K562 (cell line): ENCODE measurements around the gene ZEB2. TPM values are rescaled to one million over a fixed set of nuclear protein-coding genes. Genes with fewer than 3 reads are reported as not detected.

Experiments used
- ATAC-seq: fragments of 200-7000 bp; cut with Tn5 transposase; 3 replicates; pipeline ENCODE4 v1.9.1; 2020; ENCODE audit warnings: moderate library complexity
- BruUV-seq: library from RNA; stranded (reverse); fragments of 400-500 nt; replicated peaks from 2 replicates; lab custom pipeline; 2021; lab: Mats Ljungman, UMichigan
- CTCF ChIA-PET: fragments of 300-600 bp; formaldehyde crosslinking; extraction: SDS; loops from one replicate; lab custom pipeline; 2021; ENCODE audit warnings: low intra/inter-chr PET ratio; lab: Yijun Ruan, JAX
- POLR2A ChIA-PET: fragments of 300-600, 350-650 bp; sonication (Branson Sonifier 250); formaldehyde crosslinking; extraction: SDS; loops from one replicate; lab custom pipeline; 2021; ENCODE audit warnings: antibody characterized with exemption, inconsistent platforms; lab: Yijun Ruan, JAX
- DNase-seq, 4 experiments: peaks; one replicate each; pipeline versions ENCODE4 v3.0.0 to v3.0.0-alpha.2; 2011 to 2018; ENCODE audit warnings: low spot score in 3 of 4, mixed read lengths in 3 of 4; ENCODE audit errors: extremely low read depth in 1 of 4
- FAIRE-seq: peaks from 2 replicates; lab custom pipeline; 2011; peaks lifted over from hg19 to GRCh38; lab: Jason Lieb, UNC
- H2AFZ ChIP-seq: 2 replicates; pipeline ENCODE4 v1.6.0; 2011; ENCODE audit warnings: low read depth, low read length, control low read depth, inconsistent platforms
- H3K27ac ChIP-seq: fragments of 200-600 bp; 3 replicates; pipeline ENCODE4 v1.8.0; 2011; ENCODE audit warnings: low read depth, mild to moderate bottlenecking, control low read depth, inconsistent platforms, low read length, moderate library complexity, mixed read lengths; ENCODE audit errors: extremely low read depth
- H3K27me3 ChIP-seq, 2 experiments: fragments of 300-600 bp in 1 of 2; 2 replicates in 1 of 2; 3 replicates in 1 of 2; pipeline versions ENCODE4 v1.6.0 to v1.8.0; 2011; ENCODE audit warnings: inconsistent platforms in 2 of 2, low read length in 2 of 2, mild to moderate bottlenecking in 1 of 2, mixed read lengths in 1 of 2, moderate library complexity in 1 of 2; ENCODE audit not compliant: control insufficient read depth in 2 of 2, insufficient read depth in 2 of 2
- H3K36me3 ChIP-seq: fragments of 300-600 bp; 3 replicates; pipeline ENCODE4 v1.8.0; 2011; ENCODE audit warnings: mild to moderate bottlenecking, low read length, inconsistent platforms; ENCODE audit not compliant: control insufficient read depth, insufficient read depth
- H3K4me1 ChIP-seq, 2 experiments: fragments of 200-600 bp in 1 of 2; replicated peaks in 1 of 2; 2 replicates in 1 of 2; 3 replicates in 1 of 2; pipeline versions ENCODE4 v1.5.1 to v1.8.0; 2011; ENCODE audit warnings: inconsistent platforms in 2 of 2, low read length in 2 of 2, mild to moderate bottlenecking in 1 of 2, mixed read lengths in 1 of 2, moderate library complexity in 1 of 2; ENCODE audit not compliant: control insufficient read depth in 2 of 2, insufficient read depth in 2 of 2
- H3K4me2 ChIP-seq: 2 replicates; pipeline ENCODE4 v1.6.1; 2011; ENCODE audit warnings: low read length, control low read depth, inconsistent platforms, mixed read lengths; ENCODE audit not compliant: insufficient read depth
- H3K4me3 ChIP-seq: fragments of 200-600 bp; sonication (generic), shearing (Covaris generic); 2 replicates; pipeline ENCODE4 v1.5.1; 2016; ENCODE audit warnings: control low read depth, inconsistent platforms
- H3K79me2 ChIP-seq: fragments of 200-600 bp; 3 replicates; pipeline ENCODE4 v1.8.0; 2011; ENCODE audit warnings: low read length, inconsistent platforms; ENCODE audit not compliant: control insufficient read depth, insufficient read depth
- H3K9ac ChIP-seq, 2 experiments: 2 replicates each; pipeline versions ENCODE4 v1.6.0 to v1.6.1; 2011; ENCODE audit warnings: low read depth in 2 of 2, low read length in 2 of 2, control low read depth in 1 of 2, inconsistent platforms in 1 of 2, mild to moderate bottlenecking in 1 of 2, mixed read lengths in 1 of 2; ENCODE audit not compliant: insufficient read depth in 1 of 2
- H3K9me1 ChIP-seq: one replicate; pipeline ENCODE4 v1.6.0; 2011; ENCODE audit warnings: inconsistent platforms, mild to moderate bottlenecking, low read length, moderate library complexity; ENCODE audit not compliant: control insufficient read depth, insufficient read depth
- H3K9me3 ChIP-seq: replicated peaks from 2 replicates; pipeline ENCODE4 v1.5.1; 2011; ENCODE audit warnings: low read depth, low read length, inconsistent platforms; ENCODE audit not compliant: control insufficient read depth, insufficient read depth
- H4K20me1 ChIP-seq: replicated peaks from 2 replicates; pipeline ENCODE4 v1.6.1; 2011; ENCODE audit warnings: low read length, inconsistent platforms, mixed read lengths; ENCODE audit not compliant: control insufficient read depth, insufficient read depth
- HNRNPH1 ChIP-seq: fragments of 200-400 bp; formaldehyde crosslinking; optimal IDR thresholded peaks from 2 replicates; pipeline ENCODE3; 2017; ENCODE audit warnings: low read depth, mild to moderate bottlenecking, low read length, moderate library complexity
- KAT8 ChIP-seq: fragments of 450-650 bp; IDR thresholded peaks from 2 replicates; pipeline ENCODE4 v1.6.1; 2016; ENCODE audit warnings: low read depth, mild to moderate bottlenecking
- KDM1A ChIP-seq, 2 experiments: fragments of 450-650 bp; IDR thresholded peaks; 2 replicates each; pipeline ENCODE4 v1.6.1; 2016; ENCODE audit warnings: mild to moderate bottlenecking in 2 of 2
- POLR2B ChIP-seq: fragments of 450-650 bp; IDR thresholded peaks from 2 replicates; pipeline ENCODE4 v1.6.1; 2018; ENCODE audit warnings: low read depth; ENCODE audit not compliant: partially characterized antibody
- POLR2G ChIP-seq: fragments of 200-400 bp; formaldehyde crosslinking; IDR thresholded peaks from 2 replicates; pipeline ENCODE4 v1.6.1; 2017; ENCODE audit warnings: low read depth, mild to moderate bottlenecking, antibody characterized with exemption, low read length, moderate library complexity
- RBFOX2 ChIP-seq: fragments of 200-400 bp; formaldehyde crosslinking; IDR thresholded peaks from 2 replicates; pipeline ENCODE4 v1.6.1; 2017; ENCODE audit warnings: low read depth, mild to moderate bottlenecking, low read length, moderate library complexity
- SPI1 ChIP-seq: IDR thresholded peaks from 2 replicates; pipeline ENCODE4 v1.6.1; 2011; ENCODE audit warnings: low read depth, low read length, control low read depth, borderline replicate concordance
- SREBF1 ChIP-seq: fragments of 150-350 bp; IDR thresholded peaks from 2 replicates; pipeline ENCODE4 v1.6.1; 2014; ENCODE audit warnings: antibody characterized with exemption, low read depth, low read length, borderline replicate concordance
- SUPT5H ChIP-seq: fragments of 450-650 bp; IDR thresholded peaks from 2 replicates; pipeline ENCODE4 v1.6.1; 2016
- THRAP3 ChIP-seq: fragments of 450-650 bp; IDR thresholded peaks from 2 replicates; pipeline ENCODE4 v1.6.1; 2016; ENCODE audit warnings: mild to moderate bottlenecking, inconsistent platforms, borderline replicate concordance
- ZNF583 ChIP-seq: fragments of 250-450 bp; sonication (Bioruptor Pico); IDR thresholded peaks from 2 replicates; pipeline ENCODE4 v1.4.0; 2020
- WGBS: fragments of 100-300 bp; shearing (Covaris generic); methylation state at CpG from one replicate; pipeline ENCODE4 v1.1.6; 2016; ENCODE audit warnings: low coverage, mixed read lengths; ENCODE audit not compliant: insufficient coverage; ENCODE audit errors: missing lambda C conversion rate; 5-methylcytosine and 5-hydroxymethylcytosine counted together
- in situ Hi-C: fragments of 300-500 bp; cut with MboI; formaldehyde crosslinking; loops from 4 replicates; pipeline ENCODE4 v1.15.0; 2018; ENCODE audit warnings: inconsistent platforms, mixed read lengths
- intact Hi-C: fragments of 100-400 bp; cut with micrococcal nuclease; formaldehyde crosslinking; loops from 2 replicates; pipeline ENCODE4 v1.14.2; 2022
- polyA plus RNA-seq, 8 experiments: library from polyadenylated mRNA; depleted of rRNA in 4 of 8; stranded (reverse) in 5 of 8; unstranded in 3 of 8; fragments of >200 nt; fragmentation: Nextera tagmentation in 2 of 8; fragmentation: Illumina TruSeq in 1 of 8; extraction: Ambion mirVana in 2 of 8; extraction: Trizol in 1 of 8; gene quantifications; 2 replicates each; pipeline versions ENCODE4 v1.2.1 to v1.2.3, GENCODE V29; 2011 to 2014; ENCODE audit warnings: inconsistent platforms in 1 of 8, missing spikeins in 1 of 8
- total RNA-seq, 7 experiments: library from RNA; depleted of rRNA in 6 of 7; stranded (reverse); fragments of >200 nt in 6 of 7; fragmentation: Illumina TruSeq in 2 of 7; extraction: Trizol in 2 of 7; gene quantifications; 2 replicates each; pipeline versions ENCODE4 v1.2.1 to v1.2.3, GENCODE V29; 2011 to 2021; ENCODE audit warnings: low replicate concordance in 1 of 7
- TF ChIP-seq, protein P1 (sequence below): sonication (generic); formaldehyde crosslinking; IDR thresholded peaks from 2 replicates; pipeline ENCODE4 v1.8.0; 2022; ENCODE audit warnings: missing genetic modification reagents, mild to moderate bottlenecking, moderate library complexity, borderline replicate concordance
- TF ChIP-seq, protein P2 (sequence below): fragments of 450-650 bp; formaldehyde crosslinking; IDR thresholded peaks from 2 replicates; pipeline ENCODE4 v1.4.0; 2020; ENCODE audit warnings: mild to moderate bottlenecking
- TF ChIP-seq, protein P3 (sequence below): sonication (generic); formaldehyde crosslinking; IDR thresholded peaks from 2 replicates; pipeline ENCODE4 v1.4.0; 2020; ENCODE audit warnings: mild to moderate bottlenecking, missing genetic modification reagents

ZEB2 gene
- total and polyA plus RNA-seq, 9 of the 15 experiments (the other 6 are each of a cell fraction or from before 2014, with no cell fraction given): 15.1 to 113 (median 72.3) TPM

DNA sequence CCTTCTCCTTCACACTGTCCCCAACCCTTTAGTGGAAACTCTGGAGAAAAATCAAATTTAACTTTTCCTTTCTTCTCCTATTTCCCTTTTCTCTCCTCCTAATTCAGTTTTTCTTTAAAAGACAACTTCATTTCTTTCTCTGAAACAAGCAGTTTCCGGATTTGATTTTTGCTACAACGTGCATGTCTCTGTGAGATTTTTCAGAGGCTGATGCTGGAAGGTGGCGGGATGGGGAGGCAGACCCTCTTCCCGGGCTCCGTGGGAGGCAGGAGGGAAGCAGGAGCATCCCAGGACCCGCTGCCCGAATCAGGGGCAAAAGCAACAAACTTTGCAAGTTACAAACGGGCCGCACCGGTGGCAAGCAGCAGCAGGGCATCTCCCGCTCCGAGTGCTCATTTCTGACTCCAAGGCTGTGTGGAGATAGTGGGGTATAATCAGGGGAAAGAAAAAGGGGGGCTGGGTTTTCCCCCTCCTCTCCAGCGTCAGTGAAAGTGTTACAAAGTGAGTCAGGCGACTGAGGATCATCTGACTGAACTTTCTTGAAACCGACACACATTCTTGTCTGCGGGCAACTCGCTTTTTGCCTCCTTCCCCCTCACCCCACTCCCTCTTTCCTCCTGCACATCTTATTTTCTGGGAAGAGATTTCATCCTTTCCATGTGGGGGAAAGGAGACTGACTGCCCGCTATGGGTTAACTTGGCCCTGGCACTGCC is 6.4 kb downstream of the ZEB2 start (continued):
- peak; percentile 74 for TF ChIP-seq RBFOX2

DNA sequence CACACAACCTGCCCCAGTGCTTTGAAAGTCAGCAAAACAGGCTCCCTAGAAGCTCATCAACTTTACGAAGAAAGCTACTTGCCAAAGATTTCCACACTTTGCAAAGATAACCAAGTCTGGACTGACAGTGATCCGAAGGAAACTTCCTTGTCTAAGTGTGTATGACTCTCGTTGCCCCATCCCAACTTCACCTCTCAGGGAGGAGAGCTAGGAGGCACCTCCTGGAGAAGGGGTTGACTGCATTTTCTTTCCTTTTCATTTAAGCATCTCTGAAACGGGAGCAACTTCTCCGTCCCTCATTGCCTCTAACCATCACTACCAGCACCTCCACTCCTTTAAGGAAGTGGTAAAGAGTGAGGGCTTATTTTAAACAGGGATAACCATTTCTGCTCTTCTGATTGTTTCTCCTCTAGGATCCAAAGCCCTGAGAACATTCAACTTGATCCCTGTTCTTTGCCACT is 7.0 kb downstream of the ZEB2 start:
- H3K27ac ChIP-seq: peak overlapping the region; percentile 28
- in situ Hi-C loops: no loop called here
- TF ChIP-seq POLR2B: no peak
- no peak for TF ChIP-seq ZNF583 (CRISPR knock-in tag)
- TF ChIP-seq HNRNPH1: no peak
- no peak for TF ChIP-seq THRAP3
- TF ChIP-seq, protein P1, sequence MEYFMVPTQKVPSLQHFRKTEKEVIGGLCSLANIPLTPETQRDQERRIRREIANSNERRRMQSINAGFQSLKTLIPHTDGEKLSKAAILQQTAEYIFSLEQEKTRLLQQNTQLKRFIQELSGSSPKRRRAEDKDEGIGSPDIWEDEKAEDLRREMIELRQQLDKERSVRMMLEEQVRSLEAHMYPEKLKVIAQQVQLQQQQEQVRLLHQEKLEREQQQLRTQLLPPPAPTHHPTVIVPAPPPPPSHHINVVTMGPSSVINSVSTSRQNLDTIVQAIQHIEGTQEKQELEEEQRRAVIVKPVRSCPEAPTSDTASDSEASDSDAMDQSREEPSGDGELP (CRISPR knock-in tag): no peak
- TF ChIP-seq, protein P2, sequence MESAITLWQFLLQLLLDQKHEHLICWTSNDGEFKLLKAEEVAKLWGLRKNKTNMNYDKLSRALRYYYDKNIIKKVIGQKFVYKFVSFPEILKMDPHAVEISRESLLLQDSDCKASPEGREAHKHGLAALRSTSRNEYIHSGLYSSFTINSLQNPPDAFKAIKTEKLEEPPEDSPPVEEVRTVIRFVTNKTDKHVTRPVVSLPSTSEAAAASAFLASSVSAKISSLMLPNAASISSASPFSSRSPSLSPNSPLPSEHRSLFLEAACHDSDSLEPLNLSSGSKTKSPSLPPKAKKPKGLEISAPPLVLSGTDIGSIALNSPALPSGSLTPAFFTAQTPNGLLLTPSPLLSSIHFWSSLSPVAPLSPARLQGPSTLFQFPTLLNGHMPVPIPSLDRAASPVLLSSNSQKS (CRISPR knock-in tag): no peak
- TF ChIP-seq SREBF1: no peak
- 0 out of 2 replicates have a peak, but pooled peaks have one; percentile 32 for TF ChIP-seq POLR2G
- TF ChIP-seq KAT8: no peak
- peak; percentile 41; the same call in 1 of the 2 replicates for TF ChIP-seq SPI1
- TF ChIP-seq KDM1A (IDR thresholded peaks at IDR 0.05): peak; percentile 20 to 34; a peak in 2 of 4 replicates
- peak; percentile 22; the same call in 1 of the 2 replicates for TF ChIP-seq SUPT5H
- TF ChIP-seq, protein P3, sequence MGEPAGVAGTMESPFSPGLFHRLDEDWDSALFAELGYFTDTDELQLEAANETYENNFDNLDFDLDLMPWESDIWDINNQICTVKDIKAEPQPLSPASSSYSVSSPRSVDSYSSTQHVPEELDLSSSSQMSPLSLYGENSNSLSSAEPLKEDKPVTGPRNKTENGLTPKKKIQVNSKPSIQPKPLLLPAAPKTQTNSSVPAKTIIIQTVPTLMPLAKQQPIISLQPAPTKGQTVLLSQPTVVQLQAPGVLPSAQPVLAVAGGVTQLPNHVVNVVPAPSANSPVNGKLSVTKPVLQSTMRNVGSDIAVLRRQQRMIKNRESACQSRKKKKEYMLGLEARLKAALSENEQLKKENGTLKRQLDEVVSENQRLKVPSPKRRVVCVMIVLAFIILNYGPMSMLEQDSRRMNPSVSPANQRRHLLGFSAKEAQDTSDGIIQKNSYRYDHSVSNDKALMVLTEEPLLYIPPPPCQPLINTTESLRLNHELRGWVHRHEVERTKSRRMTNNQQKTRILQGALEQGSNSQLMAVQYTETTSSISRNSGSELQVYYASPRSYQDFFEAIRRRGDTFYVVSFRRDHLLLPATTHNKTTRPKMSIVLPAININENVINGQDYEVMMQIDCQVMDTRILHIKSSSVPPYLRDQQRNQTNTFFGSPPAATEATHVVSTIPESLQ (CRISPR knock-in tag): no peak
- TF ChIP-seq RBFOX2: peak; percentile 30; the same call in 1 of the 2 replicates

More for the DNA sequence above, 7.0 kb downstream of the ZEB2 start:
- FAIRE-seq (no peak), DNase-seq (peak in 1 of 4 experiments; percentile 34), ATAC-seq (no peak)
- H3K36me3 ChIP-seq: peaks cover 78% of the 10 kb centered on the region
- no peaks in the 10 kb centered on the region for H3K9me3 ChIP-seq
- intact Hi-C loops: no loop called here
- 15% methylated on average over 5 of the region's 5 CpGs for WGBS
- H3K4me2 ChIP-seq: peak overlapping the region; percentile 80
- peaks cover 100% of the 10 kb centered on the region for H3K79me2 ChIP-seq
- H3K9ac ChIP-seq: peak overlapping the region in 1 of 2 experiments; percentile 29; a peak in 1 of 4 replicates
- ChIA-PET POLR2A (interaction anchor here (1.0 to 1.3 kb wide), 2 partner anchors 10 to 68 kb away, joined by 4 to 8 read pairs; no protein-coding TSS in a partner anchor), CTCF (no interaction called here)
- no peaks in the 10 kb centered on the region for H3K27me3 ChIP-seq
- no TSS peak for BruUV-seq
- peaks cover 32 to 63% of the 10 kb centered on the region in 2 experiments for H3K4me1 ChIP-seq
- no peaks in the 10 kb centered on the region for H3K9me1 ChIP-seq
- no peak overlapping the region for H2AFZ ChIP-seq
- peak overlapping the region; percentile 1; the same call in 1 of the 2 replicates for H3K4me3 ChIP-seq
- H4K20me1 ChIP-seq: peaks cover 31% of the 10 kb centered on the region
